ENCODE results near the gene RNF144B. TPM values are rescaled to one million over a fixed set of nuclear protein-coding genes. Genes with fewer than 3 reads are reported as not detected.
"Not testable (repeated sequence)": the region's sequence is repeated elsewhere in the genome, so short reads cannot be mapped to it uniquely, and the experiment has no call there.

RNF144B gene
- total RNA-seq, 1 donor from 2014 or later: 7.2 TPM

DNA sequence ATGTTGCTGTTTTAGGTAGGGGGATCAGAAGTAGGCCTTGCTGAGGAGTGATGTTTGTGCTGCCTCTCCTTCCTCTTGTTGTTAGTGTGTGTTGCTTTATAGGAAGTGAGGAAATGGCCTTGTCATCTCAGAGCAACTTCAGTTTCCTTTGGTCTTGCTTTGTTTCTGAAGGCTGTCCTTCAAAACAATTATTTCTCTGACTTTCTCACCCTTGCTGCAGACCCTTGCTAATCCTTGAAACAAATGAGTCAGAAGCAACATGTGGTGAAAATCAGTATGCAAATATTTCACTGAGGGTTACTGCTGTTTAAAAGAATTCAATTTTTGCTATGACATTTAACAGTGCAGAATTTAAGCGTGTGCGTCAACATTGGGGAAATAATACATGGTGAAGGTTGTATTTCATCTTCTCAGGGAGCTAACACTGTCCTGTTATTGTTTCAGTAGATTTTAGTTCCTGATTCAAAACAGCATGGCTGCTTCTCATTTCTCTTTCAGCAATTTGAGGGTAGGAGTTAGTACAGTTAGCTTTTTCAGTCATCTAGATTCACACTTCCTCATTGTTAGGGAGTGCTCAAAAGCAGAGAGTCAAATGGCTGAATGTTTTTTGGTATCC, 13.8 kb downstream of the RNF144B start:
- peak overlapping the region; percentile 55 for H3K4me2 ChIP-seq (ENCODE audit: low read length)
- peak overlapping the region; percentile 71 for H3K27ac ChIP-seq (ENCODE audit: low read depth, low read length)
- no peaks in the 10 kb centered on the region for H3K9me3 ChIP-seq (ENCODE audit: insufficient read depth, low read depth, low read length)
- H3K4me3 Mint-ChIP-seq (ENCODE audit: unreplicated experiment): no peak overlapping the region
- H3K9ac ChIP-seq (ENCODE audit: low read length): peak overlapping the region; percentile 50
- H3K27me3 Mint-ChIP-seq (ENCODE audit: low read depth, unreplicated experiment): no peaks in the 10 kb centered on the region
- peak overlapping the region; percentile 54 for H3K27ac Mint-ChIP-seq (ENCODE audit: unreplicated experiment)
- DNase-seq (ENCODE audit: low read depth) (peak; percentile 74), FAIRE-seq (peak; percentile 76)
- no peaks in the 10 kb centered on the region for H3K9me3 Mint-ChIP-seq (ENCODE audit: unreplicated experiment)
- no peaks in the 10 kb centered on the region for H3K36me3 ChIP-seq (ENCODE audit: insufficient read depth, low read length)
- H3K27me3 ChIP-seq (ENCODE audit: insufficient read depth, low read length): no peaks in the 10 kb centered on the region
- peak overlapping the region; percentile 37 for H2AFZ ChIP-seq (ENCODE audit: low read depth, low read length)
- H3K4me1 Mint-ChIP-seq (ENCODE audit: low read depth, unreplicated experiment): peaks cover 38% of the 10 kb centered on the region
- H4K20me1 ChIP-seq (ENCODE audit: insufficient read depth, low read length): no peaks in the 10 kb centered on the region
- peaks cover 22% of the 10 kb centered on the region for H3K4me1 ChIP-seq (ENCODE audit: insufficient read depth, low read length)
- no peaks in the 10 kb centered on the region for H3K79me2 ChIP-seq (ENCODE audit: insufficient read depth, low read length)
- peaks cover under 1% of the 10 kb centered on the region for H3K36me3 Mint-ChIP-seq (ENCODE audit: low read depth, unreplicated experiment)
- TF ChIP-seq, protein P1, sequence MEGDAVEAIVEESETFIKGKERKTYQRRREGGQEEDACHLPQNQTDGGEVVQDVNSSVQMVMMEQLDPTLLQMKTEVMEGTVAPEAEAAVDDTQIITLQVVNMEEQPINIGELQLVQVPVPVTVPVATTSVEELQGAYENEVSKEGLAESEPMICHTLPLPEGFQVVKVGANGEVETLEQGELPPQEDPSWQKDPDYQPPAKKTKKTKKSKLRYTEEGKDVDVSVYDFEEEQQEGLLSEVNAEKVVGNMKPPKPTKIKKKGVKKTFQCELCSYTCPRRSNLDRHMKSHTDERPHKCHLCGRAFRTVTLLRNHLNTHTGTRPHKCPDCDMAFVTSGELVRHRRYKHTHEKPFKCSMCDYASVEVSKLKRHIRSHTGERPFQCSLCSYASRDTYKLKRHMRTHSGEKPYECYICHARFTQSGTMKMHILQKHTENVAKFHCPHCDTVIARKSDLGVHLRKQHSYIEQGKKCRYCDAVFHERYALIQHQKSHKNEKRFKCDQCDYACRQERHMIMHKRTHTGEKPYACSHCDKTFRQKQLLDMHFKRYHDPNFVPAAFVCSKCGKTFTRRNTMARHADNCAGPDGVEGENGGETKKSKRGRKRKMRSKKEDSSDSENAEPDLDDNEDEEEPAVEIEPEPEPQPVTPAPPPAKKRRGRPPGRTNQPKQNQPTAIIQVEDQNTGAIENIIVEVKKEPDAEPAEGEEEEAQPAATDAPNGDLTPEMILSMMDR (IDR thresholded peaks at IDR 0.05; ENCODE audit: insufficient read depth, low read depth, low read length): no peak
- no peak for TF ChIP-seq EZH2 (IDR thresholded peaks at IDR 0.05; ENCODE audit: insufficient read depth, low read length)
- no peak overlapping the region for H3K4me3 ChIP-seq (ENCODE audit: insufficient read depth, low read depth, low read length)

DNA sequence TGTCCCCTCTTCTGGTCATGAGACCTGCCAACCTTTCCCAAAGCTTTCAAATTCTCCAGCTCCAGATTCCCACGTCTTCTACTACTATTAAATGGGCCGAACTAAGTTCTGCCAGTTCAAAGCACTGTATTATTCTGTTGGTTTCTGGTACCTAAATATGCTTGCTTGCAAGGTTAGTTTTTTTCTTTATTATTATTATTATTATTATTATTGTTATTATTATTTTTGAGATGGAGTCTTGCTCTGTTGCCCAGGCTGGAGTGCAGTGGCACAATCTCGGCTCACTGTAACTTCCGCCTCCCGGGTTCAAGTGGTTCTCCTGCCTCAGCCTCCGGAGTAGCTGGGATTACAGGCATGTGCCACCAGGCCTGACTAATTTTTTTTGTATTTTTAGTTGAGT, 17.8 kb downstream of the RNF144B start:
- not testable (repeated sequence) for H3K4me3 ChIP-seq (ENCODE audit: insufficient read depth, low read depth, low read length); H3K79me2 ChIP-seq (ENCODE audit: insufficient read depth, low read length); H3K27me3 ChIP-seq (ENCODE audit: insufficient read depth, low read length); H3K9me3 Mint-ChIP-seq (ENCODE audit: unreplicated experiment); H4K20me1 ChIP-seq (ENCODE audit: insufficient read depth, low read length); H3K36me3 ChIP-seq (ENCODE audit: insufficient read depth, low read length); FAIRE-seq; H2AFZ ChIP-seq (ENCODE audit: low read depth, low read length); H3K27me3 Mint-ChIP-seq (ENCODE audit: low read depth, unreplicated experiment); H3K9me3 ChIP-seq (ENCODE audit: insufficient read depth, low read depth, low read length); DNase-seq (ENCODE audit: low read depth); H3K4me3 Mint-ChIP-seq (ENCODE audit: unreplicated experiment); H3K36me3 Mint-ChIP-seq (ENCODE audit: low read depth, unreplicated experiment)
- Histone ChIP-seq H3K4me1 (ENCODE audit: insufficient read depth, low read length) (peaks cover 29% of the 10 kb centered on the region), H3K4me2 (ENCODE audit: low read length) (peak overlapping the region; percentile 38), H3K9ac (ENCODE audit: low read length) (peak overlapping the region; percentile 21), H3K27ac (ENCODE audit: low read depth, low read length) (peak overlapping the region; percentile 77)
- H3K4me1 Mint-ChIP-seq (ENCODE audit: low read depth, unreplicated experiment): peaks cover 29% of the 10 kb centered on the region
- H3K27ac Mint-ChIP-seq (ENCODE audit: unreplicated experiment): peak overlapping the region; percentile 88

DNA sequence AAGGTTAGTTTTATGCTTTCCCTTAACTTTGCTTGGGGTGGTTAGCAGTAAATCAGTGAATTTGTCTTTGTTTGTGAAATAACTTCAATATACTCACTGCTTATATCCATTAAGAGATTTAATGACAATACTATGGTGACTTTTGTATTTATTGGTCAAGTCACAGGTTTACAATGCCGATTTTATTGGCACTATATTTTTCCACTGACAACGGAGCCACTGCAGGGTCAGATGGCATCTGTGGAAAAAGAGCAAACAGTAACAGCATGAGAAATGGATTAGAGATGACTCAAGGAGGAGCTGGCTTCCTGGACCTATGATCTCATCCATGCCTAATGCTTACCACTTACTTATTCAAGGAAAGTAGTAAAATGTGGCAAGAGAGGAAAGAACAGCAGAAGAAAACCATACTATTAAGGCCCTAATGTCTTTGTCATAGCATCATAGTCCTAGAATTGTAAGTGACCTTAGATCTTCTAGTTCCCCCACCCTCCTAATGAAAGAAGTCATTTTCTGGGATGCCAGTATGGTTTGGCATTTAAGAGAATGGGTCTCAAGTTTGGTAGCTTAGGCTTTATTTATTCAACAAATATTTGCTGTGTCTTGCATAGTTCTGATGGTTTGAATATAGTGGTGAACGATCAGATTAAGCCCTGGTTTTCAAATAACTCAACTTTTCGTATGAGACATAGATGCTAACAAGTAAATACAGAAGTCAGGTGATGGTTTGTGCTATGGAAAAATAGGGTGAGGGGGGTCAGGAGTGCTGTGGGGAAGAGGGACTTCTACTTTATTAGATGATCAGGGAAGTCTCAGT, 18.5 kb downstream of the RNF144B start:
- peak overlapping the region; percentile 7 for H2AFZ ChIP-seq (ENCODE audit: low read depth, low read length)
- H4K20me1 ChIP-seq (ENCODE audit: insufficient read depth, low read length): no peaks in the 10 kb centered on the region
- H3K36me3 Mint-ChIP-seq (ENCODE audit: low read depth, unreplicated experiment): peaks cover 2% of the 10 kb centered on the region
- peak overlapping the region; percentile 31 for H3K9ac ChIP-seq (ENCODE audit: low read length)
- DNase-seq (ENCODE audit: low read depth) (peak; percentile 96), FAIRE-seq (peak; percentile 82)
- H3K4me1 Mint-ChIP-seq (ENCODE audit: low read depth, unreplicated experiment): peaks cover 29% of the 10 kb centered on the region
- no peaks in the 10 kb centered on the region for H3K9me3 Mint-ChIP-seq (ENCODE audit: unreplicated experiment)
- no peak overlapping the region for H3K4me3 ChIP-seq (ENCODE audit: insufficient read depth, low read depth, low read length)
- peak overlapping the region; percentile 77 for H3K27ac ChIP-seq (ENCODE audit: low read depth, low read length)
- peaks cover 25% of the 10 kb centered on the region for H3K4me1 ChIP-seq (ENCODE audit: insufficient read depth, low read length)
- TF ChIP-seq, protein P1 (IDR thresholded peaks at IDR 0.05; ENCODE audit: insufficient read depth, low read depth, low read length): no peak
- TF ChIP-seq EZH2 (IDR thresholded peaks at IDR 0.05; ENCODE audit: insufficient read depth, low read length): no peak
- H3K4me3 Mint-ChIP-seq (ENCODE audit: unreplicated experiment): no peak overlapping the region
- H3K27ac Mint-ChIP-seq (ENCODE audit: unreplicated experiment): peak overlapping the region; percentile 88
- H3K36me3 ChIP-seq (ENCODE audit: insufficient read depth, low read length): no peaks in the 10 kb centered on the region
- H3K4me2 ChIP-seq (ENCODE audit: low read length): peak overlapping the region; percentile 38
- H3K27me3 Mint-ChIP-seq (ENCODE audit: low read depth, unreplicated experiment): no peaks in the 10 kb centered on the region
- H3K9me3 ChIP-seq (ENCODE audit: insufficient read depth, low read depth, low read length): no peaks in the 10 kb centered on the region
- H3K79me2 ChIP-seq (ENCODE audit: insufficient read depth, low read length): no peaks in the 10 kb centered on the region
- H3K27me3 ChIP-seq (ENCODE audit: insufficient read depth, low read length): no peaks in the 10 kb centered on the region

All from astrocyte (in vitro differentiated cells and primary cell).